ENCODE measurements around the gene SAPCD1. TPM values are rescaled to one million over a fixed set of nuclear protein-coding genes. Genes with fewer than 3 reads are reported as not detected.

SAPCD1 gene
- total and polyA plus RNA-seq, 10 of the 15 experiments (the other 5 are each of a cell fraction or from before 2014, with no cell fraction given): 1.6 to 13.0 (median 5.4) TPM

DNA sequence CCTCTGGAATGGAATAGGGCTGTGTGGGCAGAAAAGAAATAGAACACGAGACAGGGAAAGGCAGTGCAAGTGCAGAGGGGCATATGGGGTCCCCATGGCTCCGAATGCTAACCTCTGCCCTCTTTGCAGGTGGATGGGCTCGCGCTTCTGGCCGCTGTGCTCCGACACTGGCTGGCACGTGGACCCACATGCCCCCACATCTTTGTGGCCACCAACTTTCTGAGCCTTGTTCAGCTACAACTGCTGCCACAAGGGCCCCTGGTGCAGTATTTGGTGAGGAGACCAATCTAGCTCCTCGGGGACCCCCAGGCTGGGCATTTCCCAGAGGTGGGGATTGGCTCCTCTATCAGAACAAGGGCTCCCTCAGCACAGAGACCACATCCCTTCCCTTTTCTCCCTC lies 1.1 kb upstream of the SAPCD1 start (continued):
- TF ChIP-seq CBX5 (IDR thresholded peaks at IDR 0.05; ENCODE audit: low read depth) (no peak), CREM (IDR thresholded peaks at IDR 0.05; ENCODE audit: low read depth) (no peak)

DNA sequence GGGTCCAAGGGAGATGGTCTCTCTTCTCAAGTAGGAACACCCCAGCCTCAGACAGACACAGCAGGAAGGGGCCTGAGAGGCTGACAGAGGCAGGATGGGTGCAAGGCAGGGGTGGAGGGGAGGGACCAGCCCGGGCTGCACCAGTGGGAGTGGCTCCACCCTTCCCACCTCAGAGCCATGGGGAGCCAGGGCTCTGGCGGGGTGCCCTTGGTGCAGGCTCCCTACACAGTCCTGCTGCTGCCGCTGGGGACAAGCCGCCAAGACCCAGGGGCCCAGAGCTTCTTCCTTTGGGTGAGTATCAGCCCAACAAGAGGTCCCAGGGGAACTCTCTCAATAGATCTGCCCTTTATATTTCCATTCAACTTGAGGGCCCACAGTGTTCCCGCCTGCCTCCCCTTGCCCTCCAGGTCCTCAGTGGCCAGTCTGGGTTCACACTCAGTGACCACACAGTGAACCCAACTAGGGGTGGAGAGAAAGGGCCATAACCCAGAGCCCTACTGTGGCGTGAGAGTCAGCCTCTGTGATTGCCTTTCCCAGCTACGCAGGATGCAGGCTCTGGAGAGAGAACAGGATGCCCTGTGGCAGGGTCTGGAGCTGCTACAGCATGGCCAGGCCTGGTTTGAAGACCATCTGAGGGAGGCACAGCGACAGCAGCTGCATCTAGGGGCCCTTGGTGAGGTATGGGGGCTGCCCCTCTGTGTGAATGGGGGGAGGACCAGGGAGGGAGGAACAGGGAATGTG lies 592 bp downstream of the SAPCD1 start:
- CTCF ChIA-PET: no interaction called here
- SMC1A ChIA-PET (ENCODE audit: uncharacterized antibody, unreplicated experiment): no interaction called here
- Histone ChIP-seq H3K4me1 (ENCODE audit: control insufficient read depth, insufficient read depth, low read length) (no peaks in the 10 kb centered on the region), H3K4me2 (ENCODE audit: control insufficient read depth, insufficient read depth) (no peak overlapping the region), H3K4me3 (no peak overlapping the region), H3K27me3 (replicated peaks in 1 of 2; ENCODE audit: control insufficient read depth in 2 of 2, insufficient read depth in 2 of 2, low read length in 1 of 2) (no peaks in the 10 kb centered on the region), H4K20me1 (ENCODE audit: control insufficient read depth, insufficient read depth) (no peaks in the 10 kb centered on the region), H3K27ac (ENCODE audit: control insufficient read depth, insufficient read depth) (no peak overlapping the region), H3K9ac (ENCODE audit: control insufficient read depth, insufficient read depth, low read length) (no peak overlapping the region), H3K36me3 (ENCODE audit: control insufficient read depth in 2 of 2, insufficient read depth in 2 of 2, low read length in 1 of 2) (no peaks in the 10 kb centered on the region; a peak in 2 of 4 replicates), H2AFZ (ENCODE audit: control insufficient read depth, low read depth, low read length) (no peak overlapping the region), H3K9me3 (replicated peaks; ENCODE audit: control insufficient read depth, insufficient read depth, low read length) (no peaks in the 10 kb centered on the region), H3K79me2 (ENCODE audit: control insufficient read depth, insufficient read depth, low read length) (no peaks in the 10 kb centered on the region)
- intact Hi-C loops (cut with micrococcal nuclease; ENCODE audit: unreplicated experiment) (no loop called here), in situ Hi-C loops (cut with MboI) (no loop called here)
- POLR2A ChIA-PET: no interaction called here
- RAD21 ChIA-PET (ENCODE audit: unreplicated experiment): no interaction called here
- TF ChIP-seq RELA (IDR thresholded peaks at IDR 0.05; ENCODE audit: borderline replicate concordance, partially characterized antibody): no peak
- TF ChIP-seq, protein P1, sequence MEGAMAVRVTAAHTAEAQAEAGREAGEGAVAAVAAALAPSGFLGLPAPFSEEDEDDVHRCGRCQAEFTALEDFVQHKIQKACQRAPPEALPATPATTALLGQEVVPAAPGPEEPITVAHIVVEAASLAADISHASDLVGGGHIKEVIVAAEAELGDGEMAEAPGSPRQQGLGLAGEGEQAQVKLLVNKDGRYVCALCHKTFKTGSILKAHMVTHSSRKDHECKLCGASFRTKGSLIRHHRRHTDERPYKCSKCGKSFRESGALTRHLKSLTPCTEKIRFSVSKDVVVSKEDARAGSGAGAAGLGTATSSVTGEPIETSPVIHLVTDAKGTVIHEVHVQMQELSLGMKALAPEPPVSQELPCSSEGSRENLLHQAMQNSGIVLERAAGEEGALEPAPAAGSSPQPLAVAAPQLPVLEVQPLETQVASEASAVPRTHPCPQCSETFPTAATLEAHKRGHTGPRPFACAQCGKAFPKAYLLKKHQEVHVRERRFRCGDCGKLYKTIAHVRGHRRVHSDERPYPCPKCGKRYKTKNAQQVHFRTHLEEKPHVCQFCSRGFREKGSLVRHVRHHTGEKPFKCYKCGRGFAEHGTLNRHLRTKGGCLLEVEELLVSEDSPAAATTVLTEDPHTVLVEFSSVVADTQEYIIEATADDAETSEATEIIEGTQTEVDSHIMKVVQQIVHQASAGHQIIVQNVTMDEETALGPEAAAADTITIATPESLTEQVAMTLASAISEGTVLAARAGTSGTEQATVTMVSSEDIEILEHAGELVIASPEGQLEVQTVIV (IDR thresholded peaks at IDR 0.05; ENCODE audit: borderline replicate concordance, partially characterized antibody): peak; percentile 7
- TF ChIP-seq YBX1 (IDR thresholded peaks at IDR 0.05): no peak
- no peak for TF ChIP-seq TARDBP (IDR thresholded peaks at IDR 0.05; ENCODE audit: borderline replicate concordance)
- TF ChIP-seq YY1 (IDR thresholded peaks at IDR 0.05; ENCODE audit: low read depth, low read length): no peak
- TF ChIP-seq TCF3 (IDR thresholded peaks at IDR 0.05; ENCODE audit: borderline replicate concordance, insufficient read depth, low read depth, low read length): no peak
- no peak for TF ChIP-seq SPI1 (IDR thresholded peaks at IDR 0.05; ENCODE audit: borderline replicate concordance, insufficient read depth, low read depth, low read length)
- no TSS peak for BruUV-seq (replicated peaks)
- ATAC-seq: no peak
- FAIRE-seq: no peak
- DNase-seq (ENCODE audit: low read depth, low spot score): no peak
- WGBS (ENCODE audit: insufficient coverage, insufficient replicate concordance, low lambda C conversion rate, missing lambda C conversion rate): 79% methylated on average over 8 of the region's 8 CpGs

Measured in GM12878 (cell line).